ENCODE data around the gene DIAPH2. TPM values are rescaled to one million over a fixed set of nuclear protein-coding genes. Genes with fewer than 3 reads are reported as not detected.

DIAPH2 gene
- total RNA-seq, 1 experiment from 2014 or later: 10.9 TPM

DNA sequence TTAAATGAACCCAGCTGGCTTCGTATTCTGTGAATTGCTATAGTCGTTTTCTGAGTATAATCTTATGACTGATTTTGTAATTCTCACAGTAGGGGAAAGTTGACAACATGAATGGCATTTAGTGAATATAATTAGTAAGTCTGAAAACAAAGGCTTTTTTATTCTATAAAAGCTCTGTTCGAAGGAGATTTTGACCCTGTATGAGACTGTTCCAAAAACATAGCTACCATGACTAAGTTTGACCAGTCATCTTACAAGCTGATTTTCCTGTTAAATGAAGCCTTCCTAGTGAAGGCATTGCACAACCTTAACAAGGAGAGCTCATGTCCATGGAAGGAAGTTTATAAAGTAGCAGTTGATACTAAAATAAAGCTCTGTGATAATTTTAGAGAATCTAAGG is 441.4 kb downstream of the DIAPH2 start:
- Histone ChIP-seq H4K20me1 (ENCODE audit: insufficient read depth) (no peaks in the 10 kb centered on the region), H3K9ac (ENCODE audit: low read length) (no peak overlapping the region), H3K4me3 (replicated peaks in 1 of 2; ENCODE audit: low read depth in 1 of 2, low read length in 2 of 2) (no peak overlapping the region), H3K4me2 (ENCODE audit: low read length) (no peak overlapping the region), H3K27me3 (ENCODE audit: insufficient read depth, low read length) (no peaks in the 10 kb centered on the region), H3K9me2 (ENCODE audit: insufficient read depth) (no peaks in the 10 kb centered on the region), H3K4me1 (ENCODE audit: control insufficient read depth in 1 of 2, insufficient read depth in 2 of 2, low read length in 2 of 2) (no peaks in the 10 kb centered on the region), H3K36me3 (ENCODE audit: control insufficient read depth in 1 of 2, insufficient read depth in 2 of 2, low read length in 2 of 2) (no peaks in the 10 kb centered on the region), H3K9me3 (ENCODE audit: control insufficient read depth in 1 of 2, insufficient read depth in 1 of 2, low read depth in 1 of 2, low read length in 2 of 2) (no peaks in the 10 kb centered on the region), H2AFZ (ENCODE audit: low read depth, low read length, poor library complexity, severe bottlenecking) (no peak overlapping the region), H3K79me2 (ENCODE audit: insufficient read depth, low read length) (no peaks in the 10 kb centered on the region), H3K27ac (ENCODE audit: low read depth, low read length) (no peak overlapping the region)
- ChIA-PET CTCF (no interaction called here), POLR2A (no interaction called here), RAD21 (ENCODE audit: low non-redundant PET in 1 of 2, low total read pairs in 2 of 2, uncharacterized antibody in 2 of 2, unreplicated experiment in 2 of 2) (no interaction called here)
- no peak for ATAC-seq
- DNase-seq (ENCODE audit: low read depth, low spot score): no peak
- BruUV-seq (replicated peaks): no TSS peak
- TF ChIP-seq EZH2 (IDR thresholded peaks at IDR 0.05) (no peak), POLR2AphosphoS5 (IDR thresholded peaks at IDR 0.05; ENCODE audit: low read depth, low read length) (no peak), EGR1 (IDR thresholded peaks at IDR 0.05; ENCODE audit: low read depth) (no peak), ZFX (IDR thresholded peaks at IDR 0.05) (no peak), JUND (IDR thresholded peaks at IDR 0.05) (no peak), POLR2A (IDR thresholded peaks at IDR 0.05; ENCODE audit: borderline replicate concordance, extremely low read depth, insufficient read depth, insufficient read length) (no peak), TCF7L2 (IDR thresholded peaks at IDR 0.05; ENCODE audit: borderline replicate concordance, extremely low read depth, insufficient read depth, insufficient read length) (no peak), EZH2phosphoT487 (IDR thresholded peaks at IDR 0.05; ENCODE audit: borderline replicate concordance) (no peak), ZNF274 (IDR thresholded peaks at IDR 0.05; ENCODE audit: low read depth, low read length) (no peak), SP1 (IDR thresholded peaks at IDR 0.05; ENCODE audit: low read depth) (no peak), SIN3A (IDR thresholded peaks at IDR 0.05; ENCODE audit: low read depth) (no peak)
- TF ChIP-seq, protein P1, sequence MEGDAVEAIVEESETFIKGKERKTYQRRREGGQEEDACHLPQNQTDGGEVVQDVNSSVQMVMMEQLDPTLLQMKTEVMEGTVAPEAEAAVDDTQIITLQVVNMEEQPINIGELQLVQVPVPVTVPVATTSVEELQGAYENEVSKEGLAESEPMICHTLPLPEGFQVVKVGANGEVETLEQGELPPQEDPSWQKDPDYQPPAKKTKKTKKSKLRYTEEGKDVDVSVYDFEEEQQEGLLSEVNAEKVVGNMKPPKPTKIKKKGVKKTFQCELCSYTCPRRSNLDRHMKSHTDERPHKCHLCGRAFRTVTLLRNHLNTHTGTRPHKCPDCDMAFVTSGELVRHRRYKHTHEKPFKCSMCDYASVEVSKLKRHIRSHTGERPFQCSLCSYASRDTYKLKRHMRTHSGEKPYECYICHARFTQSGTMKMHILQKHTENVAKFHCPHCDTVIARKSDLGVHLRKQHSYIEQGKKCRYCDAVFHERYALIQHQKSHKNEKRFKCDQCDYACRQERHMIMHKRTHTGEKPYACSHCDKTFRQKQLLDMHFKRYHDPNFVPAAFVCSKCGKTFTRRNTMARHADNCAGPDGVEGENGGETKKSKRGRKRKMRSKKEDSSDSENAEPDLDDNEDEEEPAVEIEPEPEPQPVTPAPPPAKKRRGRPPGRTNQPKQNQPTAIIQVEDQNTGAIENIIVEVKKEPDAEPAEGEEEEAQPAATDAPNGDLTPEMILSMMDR (IDR thresholded peaks at IDR 0.05 in 2 of 3, conservative IDR thresholded peaks at IDR 0.05 in 1 of 3; ENCODE audit: borderline replicate concordance in 1 of 3, insufficient read depth in 1 of 3, low read depth in 2 of 3, low read length in 2 of 3): no peak
- TF ChIP-seq, protein P2, sequence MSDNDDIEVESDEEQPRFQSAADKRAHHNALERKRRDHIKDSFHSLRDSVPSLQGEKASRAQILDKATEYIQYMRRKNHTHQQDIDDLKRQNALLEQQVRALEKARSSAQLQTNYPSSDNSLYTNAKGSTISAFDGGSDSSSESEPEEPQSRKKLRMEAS (IDR thresholded peaks at IDR 0.05): no peak
- TF ChIP-seq, protein P3, sequence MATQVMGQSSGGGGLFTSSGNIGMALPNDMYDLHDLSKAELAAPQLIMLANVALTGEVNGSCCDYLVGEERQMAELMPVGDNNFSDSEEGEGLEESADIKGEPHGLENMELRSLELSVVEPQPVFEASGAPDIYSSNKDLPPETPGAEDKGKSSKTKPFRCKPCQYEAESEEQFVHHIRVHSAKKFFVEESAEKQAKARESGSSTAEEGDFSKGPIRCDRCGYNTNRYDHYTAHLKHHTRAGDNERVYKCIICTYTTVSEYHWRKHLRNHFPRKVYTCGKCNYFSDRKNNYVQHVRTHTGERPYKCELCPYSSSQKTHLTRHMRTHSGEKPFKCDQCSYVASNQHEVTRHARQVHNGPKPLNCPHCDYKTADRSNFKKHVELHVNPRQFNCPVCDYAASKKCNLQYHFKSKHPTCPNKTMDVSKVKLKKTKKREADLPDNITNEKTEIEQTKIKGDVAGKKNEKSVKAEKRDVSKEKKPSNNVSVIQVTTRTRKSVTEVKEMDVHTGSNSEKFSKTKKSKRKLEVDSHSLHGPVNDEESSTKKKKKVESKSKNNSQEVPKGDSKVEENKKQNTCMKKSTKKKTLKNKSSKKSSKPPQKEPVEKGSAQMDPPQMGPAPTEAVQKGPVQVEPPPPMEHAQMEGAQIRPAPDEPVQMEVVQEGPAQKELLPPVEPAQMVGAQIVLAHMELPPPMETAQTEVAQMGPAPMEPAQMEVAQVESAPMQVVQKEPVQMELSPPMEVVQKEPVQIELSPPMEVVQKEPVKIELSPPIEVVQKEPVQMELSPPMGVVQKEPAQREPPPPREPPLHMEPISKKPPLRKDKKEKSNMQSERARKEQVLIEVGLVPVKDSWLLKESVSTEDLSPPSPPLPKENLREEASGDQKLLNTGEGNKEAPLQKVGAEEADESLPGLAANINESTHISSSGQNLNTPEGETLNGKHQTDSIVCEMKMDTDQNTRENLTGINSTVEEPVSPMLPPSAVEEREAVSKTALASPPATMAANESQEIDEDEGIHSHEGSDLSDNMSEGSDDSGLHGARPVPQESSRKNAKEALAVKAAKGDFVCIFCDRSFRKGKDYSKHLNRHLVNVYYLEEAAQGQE (IDR thresholded peaks at IDR 0.05; ENCODE audit: low read depth): no peak
- intact Hi-C loops (cut with micrococcal nuclease): no loop called here

Measured in HCT116 (cell line).